Ascending aorta (tissue), 2 donors: ENCODE data around the gene AGPAT4. TPM values are rescaled to one million over a fixed set of nuclear protein-coding genes. Genes with fewer than 3 reads are reported as not detected.
"Not testable (repeated sequence)": the region's sequence is repeated elsewhere in the genome, so short reads cannot be mapped to it uniquely, and the experiment has no call there.

Experiments
- DNase-seq, 2 donors: peaks; one replicate each; pipeline ENCODE4 v3.0.0-alpha.2; 2019; ENCODE audit warnings: low spot score in 2 of 2
- H3K27ac ChIP-seq, 2 donors: fragments of 200-600 bp; sonication (generic); one replicate each; pipeline ENCODE4 v1.5.1; 2016 to 2017; ENCODE audit warnings: mild to moderate bottlenecking in 1 of 2
- H3K27me3 ChIP-seq: fragments of 200-600 bp; sonication (generic); one replicate; pipeline ENCODE4 v1.5.1; 2017
- H3K36me3 ChIP-seq, 2 donors: fragments of 200-600 bp; sonication (generic); one replicate each; pipeline ENCODE4 v1.5.1; 2016
- H3K4me1 ChIP-seq, 2 donors: fragments of 200-600 bp; sonication (generic); one replicate each; pipeline ENCODE4 v1.5.1; 2016 to 2017; ENCODE audit warnings: mild to moderate bottlenecking in 1 of 2
- H3K4me3 ChIP-seq, 2 donors: fragments of 200-600 bp; sonication (generic); one replicate each; pipeline ENCODE4 v1.5.1; 2016 to 2017; ENCODE audit warnings: mild to moderate bottlenecking in 1 of 2
- H3K9me3 ChIP-seq, 2 donors: fragments of 200-600 bp; sonication (generic); one replicate each; pipeline ENCODE4 v1.5.1; 2016
- CTCF ChIP-seq, 3 experiments: fragments of 200-600 bp in 2 of 3; fragments of 450-650 bp in 1 of 3; sonication (generic) in 2 of 3; IDR thresholded peaks; one replicate each; pipeline ENCODE4 v1.5.1; 2016 to 2019; ENCODE audit warnings: antibody characterized with exemption in 3 of 3, mild to moderate bottlenecking in 1 of 3, moderate library complexity in 1 of 3
- intact Hi-C: fragments of 100-400 bp; cut with DNase I; formaldehyde crosslinking; loops from one replicate; pipeline ENCODE4 v1.15.1; 2023
- total RNA-seq: library from RNA; depleted of rRNA; stranded (reverse); fragments of >200 nt; gene quantifications from one replicate; pipeline ENCODE4 v1.1.0, GENCODE V29; 2016

Gene AGPAT4
- total RNA-seq, 1 donor from 2014 or later = 6.8 TPM

- Histone ChIP-seq H3K9me3 (peaks cover 0 to 4% of the 10 kb centered on the region in 2 donors), H3K27me3 (no peaks in the 10 kb centered on the region), H3K27ac (no peak overlapping the region), H3K4me3 (no peak overlapping the region), H3K4me1 (no peaks in the 10 kb centered on the region), H3K36me3 (no peaks in the 10 kb centered on the region)
- DNase-seq = no peak
- intact Hi-C loops = no loop called here
- TF ChIP-seq CTCF (IDR thresholded peaks at IDR 0.05) = no peak
Measured at GRCh38 chr6:161189891-161190290, 84.0 kb downstream of the AGPAT4 start.

GRCh38 chr6:161188547-161189465 lies 85.1 kb downstream of the AGPAT4 start:
- Histone ChIP-seq H3K27me3 (no peaks in the 10 kb centered on the region), H3K9me3 (peaks cover 0 to 4% of the 10 kb centered on the region in 2 donors), H3K27ac (no peak overlapping the region), H3K4me1 (no peaks in the 10 kb centered on the region), H3K4me3 (no peak overlapping the region), H3K36me3 (no peaks in the 10 kb centered on the region)
- no peak for TF ChIP-seq CTCF (IDR thresholded peaks at IDR 0.05)
- intact Hi-C loops = no loop called here
- DNase-seq = no peak

- Histone ChIP-seq H3K9me3 (no peaks in the 10 kb centered on the region), H3K4me1 (no peaks in the 10 kb centered on the region), H3K27me3 (no peaks in the 10 kb centered on the region), H3K27ac (no peak overlapping the region), H3K4me3 (no peak overlapping the region), H3K36me3 (no peaks in the 10 kb centered on the region)
- TF ChIP-seq CTCF (IDR thresholded peaks at IDR 0.05) = no peak
- peak in 1 of 2 donors; percentile 31 for DNase-seq
- intact Hi-C loops = no loop called here
Measured at GRCh38 chr6:161186173-161186769, 87.6 kb downstream of the AGPAT4 start.

GRCh38 chr6:161181121-161181520 lies 92.7 kb downstream of the AGPAT4 start:
- no peak for TF ChIP-seq CTCF (IDR thresholded peaks at IDR 0.05)
- intact Hi-C loops = no loop called here
- no peaks in the 10 kb centered on the region for H3K4me1 ChIP-seq
- DNase-seq = no peak
- no peaks in the 10 kb centered on the region for H3K27me3 ChIP-seq
- peaks cover 0 to 4% of the 10 kb centered on the region in 2 donors for H3K9me3 ChIP-seq
- H3K4me3 ChIP-seq = no peak overlapping the region
- H3K27ac ChIP-seq = no peak overlapping the region
- no peaks in the 10 kb centered on the region for H3K36me3 ChIP-seq

- H3K4me1 ChIP-seq, H3K36me3 ChIP-seq, H3K27ac ChIP-seq, DNase-seq, H3K27me3 ChIP-seq, intact Hi-C loops, H3K9me3 ChIP-seq, H3K4me3 ChIP-seq: not testable (repeated sequence)
Measured at GRCh38 chr6:161178155-161178554, 95.7 kb downstream of the AGPAT4 start.

- H3K4me3 ChIP-seq, H3K27ac ChIP-seq, DNase-seq, H3K36me3 ChIP-seq, intact Hi-C loops, H3K9me3 ChIP-seq, H3K27me3 ChIP-seq, H3K4me1 ChIP-seq: not testable (repeated sequence)
Measured at GRCh38 chr6:161176428-161176827, 97.4 kb downstream of the AGPAT4 start.

GRCh38 chr6:161172769-161173168 lies 101.1 kb downstream of the AGPAT4 start:
- H3K27me3 ChIP-seq, H3K4me3 ChIP-seq, H3K27ac ChIP-seq, H3K36me3 ChIP-seq, DNase-seq, H3K4me1 ChIP-seq, H3K9me3 ChIP-seq, intact Hi-C loops: not testable (repeated sequence)
